ENCODE results near the gene CBL.

Gene CBL

GRCh38 chr11:119263352-119263940 lies 57.3 kb downstream of the CBL start:
- Mint-ChIP-seq H3K27me3 (no peaks in the 10 kb centered on the region), H3K9me3 (no peaks in the 10 kb centered on the region), H3K4me3 (no peak overlapping the region)

GRCh38 chr11:119266063-119266462 lies 59.9 kb downstream of the CBL start:
- H3K27me3 Mint-ChIP-seq, result no peaks in the 10 kb centered on the region
- H3K4me1 Mint-ChIP-seq, result peaks cover 29% of the 10 kb centered on the region
- peaks cover 18% of the 10 kb centered on the region for H3K36me3 Mint-ChIP-seq
- no peaks in the 10 kb centered on the region for H3K9me3 Mint-ChIP-seq
- no peak overlapping the region for H3K27ac Mint-ChIP-seq
- ATAC-seq, result no peak
- H3K4me3 Mint-ChIP-seq, result no peak overlapping the region

More at GRCh38 chr11:119263352-119263940, 57.3 kb downstream of the CBL start:
- H3K27ac Mint-ChIP-seq, result no peak overlapping the region
- H3K36me3 Mint-ChIP-seq, result peaks cover 17% of the 10 kb centered on the region
- no peak for ATAC-seq
- peaks cover 36% of the 10 kb centered on the region for H3K4me1 Mint-ChIP-seq

GRCh38 chr11:119266517-119267255 lies 60.5 kb downstream of the CBL start:
- Mint-ChIP-seq H3K4me1 (peaks cover 29% of the 10 kb centered on the region), H3K9me3 (no peaks in the 10 kb centered on the region), H3K27me3 (no peaks in the 10 kb centered on the region), H3K27ac (no peak overlapping the region), H3K36me3 (peaks cover 18% of the 10 kb centered on the region), H3K4me3 (no peak overlapping the region)
- ATAC-seq, result no peak

GRCh38 chr11:119267645-119268044 lies 61.5 kb downstream of the CBL start:
- H3K9me3 Mint-ChIP-seq, result no peaks in the 10 kb centered on the region
- peaks cover 26% of the 10 kb centered on the region for H3K36me3 Mint-ChIP-seq
- ATAC-seq, result no peak
- H3K27me3 Mint-ChIP-seq, result no peaks in the 10 kb centered on the region
- H3K4me3 Mint-ChIP-seq, result no peak overlapping the region
- H3K27ac Mint-ChIP-seq, result no peak overlapping the region
- peaks cover 29% of the 10 kb centered on the region for H3K4me1 Mint-ChIP-seq

- Mint-ChIP-seq H3K27me3 (no peaks in the 10 kb centered on the region), H3K4me1 (no peaks in the 10 kb centered on the region), H3K27ac (no peak overlapping the region), H3K9me3 (no peaks in the 10 kb centered on the region), H3K36me3 (peaks cover 36% of the 10 kb centered on the region), H3K4me3 (no peak overlapping the region)
- no peak for ATAC-seq
Measured at GRCh38 chr11:119273721-119274120, 67.6 kb downstream of the CBL start.

GRCh38 chr11:119277660-119278059 lies 71.5 kb downstream of the CBL start:
- Mint-ChIP-seq H3K27ac (no peak overlapping the region), H3K36me3 (peaks cover 53% of the 10 kb centered on the region), H3K9me3 (no peaks in the 10 kb centered on the region), H3K4me3 (no peak overlapping the region), H3K4me1 (no peaks in the 10 kb centered on the region), H3K27me3 (no peaks in the 10 kb centered on the region)
- no peak for ATAC-seq

GRCh38 chr11:119282495-119282894 lies 76.4 kb downstream of the CBL start:
- Mint-ChIP-seq H3K27me3 (no peaks in the 10 kb centered on the region), H3K9me3 (no peaks in the 10 kb centered on the region), H3K27ac (no peak overlapping the region), H3K36me3 (peaks cover 55% of the 10 kb centered on the region), H3K4me3 (no peak overlapping the region), H3K4me1 (peaks cover 5% of the 10 kb centered on the region)
- no peak for ATAC-seq

- Mint-ChIP-seq H3K9me3 (no peaks in the 10 kb centered on the region), H3K4me3 (no peak overlapping the region), H3K27ac (no peak overlapping the region), H3K36me3 (peaks cover 56% of the 10 kb centered on the region), H3K4me1 (peaks cover 5% of the 10 kb centered on the region), H3K27me3 (no peaks in the 10 kb centered on the region)
- ATAC-seq, result peak; percentile 69
Measured at GRCh38 chr11:119284344-119285157, 78.4 kb downstream of the CBL start.

- no peak overlapping the region for H3K4me3 Mint-ChIP-seq
- no peaks in the 10 kb centered on the region for H3K27me3 Mint-ChIP-seq
- H3K27ac Mint-ChIP-seq, result no peak overlapping the region
- H3K36me3 Mint-ChIP-seq, result peaks cover 50% of the 10 kb centered on the region
- ATAC-seq, result no peak
- no peaks in the 10 kb centered on the region for H3K9me3 Mint-ChIP-seq
- H3K4me1 Mint-ChIP-seq, result peaks cover 5% of the 10 kb centered on the region
Measured at GRCh38 chr11:119285431-119285830, 79.3 kb downstream of the CBL start.

GRCh38 chr11:119288219-119288618 lies 82.1 kb downstream of the CBL start:
- no peak overlapping the region for H3K27ac Mint-ChIP-seq
- H3K4me3 Mint-ChIP-seq, result no peak overlapping the region
- H3K9me3 Mint-ChIP-seq, result no peaks in the 10 kb centered on the region
- peaks cover 60% of the 10 kb centered on the region for H3K36me3 Mint-ChIP-seq
- no peak for ATAC-seq
- no peaks in the 10 kb centered on the region for H3K27me3 Mint-ChIP-seq
- H3K4me1 Mint-ChIP-seq, result peaks cover 5% of the 10 kb centered on the region

GRCh38 chr11:119290894-119291497 lies 84.9 kb downstream of the CBL start:
- Mint-ChIP-seq H3K27ac (no peak overlapping the region), H3K9me3 (no peaks in the 10 kb centered on the region), H3K4me1 (no peaks in the 10 kb centered on the region), H3K36me3 (peaks cover 49% of the 10 kb centered on the region), H3K4me3 (no peak overlapping the region), H3K27me3 (no peaks in the 10 kb centered on the region)
- no peak for ATAC-seq

GRCh38 chr11:119293461-119293860 lies 87.3 kb downstream of the CBL start:
- H3K27me3 Mint-ChIP-seq, result no peaks in the 10 kb centered on the region
- no peaks in the 10 kb centered on the region for H3K4me1 Mint-ChIP-seq
- H3K4me3 Mint-ChIP-seq, result no peak overlapping the region
- no peak overlapping the region for H3K27ac Mint-ChIP-seq
- no peaks in the 10 kb centered on the region for H3K9me3 Mint-ChIP-seq
- peaks cover 43% of the 10 kb centered on the region for H3K36me3 Mint-ChIP-seq
- ATAC-seq, result no peak

- Mint-ChIP-seq H3K27ac (no peak overlapping the region), H3K9me3 (no peaks in the 10 kb centered on the region), H3K4me1 (no peaks in the 10 kb centered on the region), H3K36me3 (peaks cover 50% of the 10 kb centered on the region), H3K27me3 (no peaks in the 10 kb centered on the region), H3K4me3 (no peak overlapping the region)
- no peak for ATAC-seq
Measured at GRCh38 chr11:119295178-119295577, 89.0 kb downstream of the CBL start.

GRCh38 chr11:119297938-119298337 lies 91.8 kb downstream of the CBL start:
- Mint-ChIP-seq H3K4me1 (no peaks in the 10 kb centered on the region), H3K36me3 (peaks cover 52% of the 10 kb centered on the region), H3K9me3 (no peaks in the 10 kb centered on the region), H3K4me3 (no peak overlapping the region), H3K27me3 (no peaks in the 10 kb centered on the region), H3K27ac (no peak overlapping the region)
- no peak for ATAC-seq

GRCh38 chr11:119298726-119299125 lies 92.6 kb downstream of the CBL start:
- no peak overlapping the region for H3K4me3 Mint-ChIP-seq
- no peaks in the 10 kb centered on the region for H3K9me3 Mint-ChIP-seq
- no peaks in the 10 kb centered on the region for H3K4me1 Mint-ChIP-seq
- H3K27ac Mint-ChIP-seq, result no peak overlapping the region
- no peak for ATAC-seq
- H3K27me3 Mint-ChIP-seq, result no peaks in the 10 kb centered on the region
- H3K36me3 Mint-ChIP-seq, result peaks cover 60% of the 10 kb centered on the region
